Spinal cord (tissue), 10 donors: ENCODE measurements around the gene PLXDC1. TPM values are rescaled to one million over a fixed set of nuclear protein-coding genes. Genes with fewer than 3 reads are reported as not detected.
"Not testable (repeated sequence)": the region's sequence is repeated elsewhere in the genome, so short reads cannot be mapped to it uniquely, and the experiment has no call there.

Experiments
- DNase-seq, 6 donors: peaks; one replicate each; pipeline versions ENCODE4 v3.0.0 to v3.0.0-alpha.2; 2013 to 2015; ENCODE audit warnings: low spot score in 6 of 6, low read depth in 4 of 6
- H3K27ac ChIP-seq: one replicate; pipeline ENCODE4 v1.5.1; 2013; ENCODE audit warnings: low read depth, low read length, control low read depth
- H3K27me3 ChIP-seq: one replicate; pipeline ENCODE4 v1.6.1; 2013; ENCODE audit warnings: low read length; ENCODE audit not compliant: control insufficient read depth, insufficient read depth
- H3K36me3 ChIP-seq: one replicate; pipeline ENCODE4 v1.6.1; 2013; ENCODE audit warnings: low read length; ENCODE audit not compliant: control insufficient read depth, insufficient read depth
- H3K4me1 ChIP-seq: one replicate; pipeline ENCODE4 v1.6.1; 2013; ENCODE audit warnings: low read length; ENCODE audit not compliant: control insufficient read depth, insufficient read depth
- H3K4me3 ChIP-seq: one replicate; pipeline ENCODE4 v1.5.1; 2013; ENCODE audit warnings: low read depth, low read length, control low read depth
- H3K9me3 ChIP-seq: one replicate; pipeline ENCODE4 v1.6.1; 2013; ENCODE audit warnings: low read length; ENCODE audit not compliant: control insufficient read depth, insufficient read depth
- WGBS: methylation state at CpG from one replicate; pipeline ENCODE4 v1.1.5; 2013; ENCODE audit warnings: missing lambda C conversion rate; ENCODE audit not compliant: insufficient coverage; 5-methylcytosine and 5-hydroxymethylcytosine counted together
- polyA plus RNA-seq, 2 donors: library from polyadenylated mRNA; unstranded; fragments of 120-200 nt; gene quantifications; one replicate each; pipeline ENCODE4 v1.2.1, GENCODE V29; 2013; ENCODE audit not compliant: insufficient read length in 2 of 2
- total RNA-seq, 2 donors: library from RNA; depleted of rRNA in 1 of 2; stranded (reverse); fragments of 120-200 nt in 1 of 2; fragments of >200 nt in 1 of 2; gene quantifications; one replicate each; pipeline versions ENCODE4 v1.2.3 to v1.2.4, GENCODE V29; 2013 to 2014
- donor health status: healthy.

Gene PLXDC1
- total and polyA plus RNA-seq, 4 donors = 10.1 to 47.1 (median 25.6) TPM

DNA sequence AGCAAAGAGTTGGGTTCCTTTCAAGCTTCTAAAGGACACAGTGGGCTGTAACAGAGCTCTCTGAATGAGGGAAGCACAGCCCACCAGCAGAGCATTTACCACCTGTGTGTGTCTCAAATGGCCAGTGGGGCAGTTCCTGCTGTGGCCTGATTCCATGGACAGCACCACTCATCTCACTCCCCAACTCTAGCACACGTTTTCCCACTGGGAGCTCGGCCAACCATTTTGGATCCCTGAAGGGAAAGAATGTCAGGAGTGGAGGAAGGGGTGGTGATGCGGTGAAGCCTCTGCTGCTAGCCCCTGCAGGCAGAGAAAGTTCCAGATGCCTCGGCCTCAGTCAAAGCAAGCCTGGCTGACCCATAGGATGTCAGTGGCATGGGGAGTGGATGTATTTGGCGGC is 86.6 kb downstream of the PLXDC1 start:
- no peak overlapping the region for H3K27ac ChIP-seq
- H3K27me3 ChIP-seq = no peaks in the 10 kb centered on the region
- peak in 1 of 6 donors; percentile 44 for DNase-seq
- no peak overlapping the region for H3K4me3 ChIP-seq
- WGBS = 73% methylated on average over 2 of the region's 5 CpGs
- peaks cover 6% of the 10 kb centered on the region for H3K36me3 ChIP-seq
- H3K4me1 ChIP-seq = no peaks in the 10 kb centered on the region
- H3K9me3 ChIP-seq = no peaks in the 10 kb centered on the region

DNA sequence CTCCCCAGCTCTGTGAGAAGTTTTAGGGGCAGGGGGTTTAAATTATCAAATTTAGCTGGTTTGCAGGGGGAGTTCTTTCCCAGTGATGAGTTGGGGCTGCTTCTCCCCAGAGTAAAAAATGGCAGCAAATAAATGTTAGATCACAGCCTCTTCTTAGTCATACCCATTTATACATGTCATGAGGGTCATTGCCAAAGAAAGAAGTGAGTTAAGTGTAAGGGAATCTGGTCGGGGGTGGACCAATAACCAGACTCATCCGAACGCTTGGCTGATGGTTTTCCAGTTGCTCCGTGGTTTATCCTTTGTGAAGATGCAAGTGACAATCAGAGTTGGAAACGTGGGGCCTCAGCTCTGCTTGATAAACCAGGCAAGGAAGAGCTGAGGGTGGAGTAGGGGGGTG is 87.1 kb downstream of the PLXDC1 start:
- no peaks in the 10 kb centered on the region for H3K4me1 ChIP-seq
- H3K36me3 ChIP-seq = peaks cover 2% of the 10 kb centered on the region
- no peak overlapping the region for H3K27ac ChIP-seq
- no peak overlapping the region for H3K4me3 ChIP-seq
- no peaks in the 10 kb centered on the region for H3K27me3 ChIP-seq
- no peak for DNase-seq
- H3K9me3 ChIP-seq = no peaks in the 10 kb centered on the region
- WGBS = 69% methylated on average over 5 of the region's 5 CpGs

DNA sequence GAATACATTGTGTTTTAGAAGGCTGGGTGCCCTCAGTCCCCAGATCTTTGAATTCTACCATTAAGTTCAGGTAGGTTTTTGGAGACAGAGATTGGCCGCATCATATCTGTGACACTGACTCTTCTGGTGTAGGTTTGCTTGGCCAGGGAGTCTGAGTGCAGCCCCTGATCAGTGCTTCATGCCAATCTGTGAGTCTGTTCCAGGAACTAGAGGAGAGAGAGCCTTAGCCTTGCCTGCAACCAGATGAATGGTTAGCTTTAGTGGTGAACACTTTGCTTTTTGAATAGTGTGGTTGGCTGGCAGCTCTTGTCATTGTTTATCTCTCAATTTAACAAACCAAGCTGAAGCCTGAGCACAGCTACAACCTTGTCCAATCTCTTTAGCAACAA is 87.8 kb downstream of the PLXDC1 start:
- peak in 3 of 6 donors; percentile 15 to 35 (median 19) for DNase-seq
- 60% methylated on average over 1 of the region's 1 CpG for WGBS

DNA sequence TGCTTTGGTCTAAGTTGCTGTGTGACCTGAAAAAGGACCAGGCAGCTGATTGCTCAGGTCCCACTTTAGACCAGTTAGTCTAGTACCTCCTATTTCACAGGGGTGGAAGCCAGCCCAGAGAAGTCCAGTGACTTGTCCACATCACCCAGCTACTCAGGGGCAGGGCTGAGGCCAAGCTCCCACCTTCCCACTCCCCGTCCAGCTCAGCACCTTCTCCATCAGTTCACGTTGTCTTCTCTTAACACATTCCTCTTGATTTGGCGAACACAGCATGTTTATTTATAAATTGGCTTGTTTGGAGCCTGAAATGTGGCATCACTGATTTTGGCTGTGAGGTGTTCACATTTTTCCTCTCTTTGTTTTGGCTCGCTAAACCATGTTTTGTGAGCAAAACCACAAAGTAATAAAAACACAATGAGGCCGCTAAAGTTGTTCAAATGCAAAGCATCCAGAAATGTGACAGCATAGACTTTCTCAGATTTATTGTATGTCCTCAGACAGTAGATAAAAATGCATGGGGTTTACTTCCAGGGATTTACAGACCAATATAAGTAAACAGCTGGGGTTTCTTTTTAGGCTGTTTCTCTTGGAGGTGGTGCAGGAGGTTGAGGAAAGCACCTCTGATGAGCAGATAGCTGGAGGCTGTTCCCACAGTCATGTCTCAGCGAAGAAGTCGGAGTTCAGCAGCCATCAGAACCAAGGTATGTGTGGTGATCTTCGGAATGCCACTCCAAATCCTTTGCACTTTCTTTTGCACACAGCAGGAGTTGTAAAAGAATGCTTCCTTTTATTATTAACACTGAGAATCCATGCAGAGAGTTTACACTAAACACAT is 88.4 kb downstream of the PLXDC1 start:
- peak in 2 of 6 donors; percentile 3 to 11 for DNase-seq
- H3K9me3 ChIP-seq = no peaks in the 10 kb centered on the region
- H3K27ac ChIP-seq = no peak overlapping the region
- H3K36me3 ChIP-seq = peaks cover 2% of the 10 kb centered on the region
- H3K4me3 ChIP-seq = no peak overlapping the region
- no CpG with 5 or more reads among the region's 8 CpGs for WGBS
- no peaks in the 10 kb centered on the region for H3K4me1 ChIP-seq
- no peaks in the 10 kb centered on the region for H3K27me3 ChIP-seq

More for the DNA sequence above, 87.8 kb downstream of the PLXDC1 start:
- no peaks in the 10 kb centered on the region for H3K27me3 ChIP-seq
- H3K36me3 ChIP-seq = peaks cover 2% of the 10 kb centered on the region
- H3K9me3 ChIP-seq = no peaks in the 10 kb centered on the region
- H3K4me3 ChIP-seq = no peak overlapping the region
- H3K27ac ChIP-seq = no peak overlapping the region
- no peaks in the 10 kb centered on the region for H3K4me1 ChIP-seq

DNA sequence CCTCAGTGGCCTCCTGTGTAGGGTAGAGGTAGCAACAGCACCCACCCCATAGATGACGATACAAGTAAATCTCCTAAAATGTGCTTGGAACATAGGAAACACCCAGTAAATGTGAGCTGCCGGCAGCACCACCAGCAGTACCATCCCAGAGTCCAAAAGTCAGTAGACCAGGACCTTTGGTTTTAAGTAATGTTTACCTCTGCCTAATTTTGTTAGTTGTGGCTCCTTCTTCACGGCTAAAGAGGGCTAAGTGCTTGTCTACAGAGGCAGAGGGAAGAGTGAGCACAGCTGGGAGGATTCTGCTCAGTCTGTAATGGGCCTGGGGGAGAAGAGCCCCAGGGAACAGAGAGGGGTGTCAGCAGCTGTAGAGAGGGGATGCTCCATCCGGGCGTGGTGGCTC is 92.9 kb downstream of the PLXDC1 start:
- no peak overlapping the region for H3K4me3 ChIP-seq
- no peaks in the 10 kb centered on the region for H3K27me3 ChIP-seq
- WGBS = 100% methylated on average over 2 of the region's 5 CpGs

DNA sequence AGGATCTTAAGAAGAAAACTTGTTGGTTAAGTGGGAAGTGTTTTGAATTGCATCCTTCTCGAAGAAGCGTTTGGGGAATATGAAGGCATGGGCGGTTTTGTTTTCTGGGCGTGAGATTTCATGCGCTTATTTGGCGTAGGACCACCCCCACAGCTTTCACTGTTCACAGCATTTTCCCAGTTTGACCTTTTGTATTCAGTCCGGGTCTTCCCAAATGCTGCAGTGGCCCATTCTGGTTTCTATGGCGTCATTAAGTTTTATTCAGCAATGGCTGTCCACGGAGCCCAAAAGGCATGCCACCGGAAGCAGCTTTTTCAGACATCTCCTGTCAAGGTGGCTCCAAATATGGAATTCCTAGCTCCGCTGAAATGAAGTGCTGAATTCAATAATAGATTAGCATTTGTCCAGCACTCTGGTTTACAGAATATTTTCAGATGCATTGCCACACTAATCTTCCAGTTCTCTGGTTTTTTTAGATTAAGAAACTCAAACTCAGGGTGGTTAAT is 93.7 kb downstream of the PLXDC1 start:
- H3K36me3 ChIP-seq = no peaks in the 10 kb centered on the region
- no peaks in the 10 kb centered on the region for H3K27me3 ChIP-seq
- H3K4me3 ChIP-seq = peak overlapping the region; percentile 78
- 15% methylated on average over 5 of the region's 11 CpGs for WGBS
- peak in 2 of 6 donors; percentile 14 to 67 for DNase-seq
- no peak overlapping the region for H3K27ac ChIP-seq
- peaks cover 10% of the 10 kb centered on the region for H3K4me1 ChIP-seq
- H3K9me3 ChIP-seq = no peaks in the 10 kb centered on the region

More for the DNA sequence above, 92.9 kb downstream of the PLXDC1 start:
- no peak for DNase-seq
- Histone ChIP-seq H3K4me1 (peaks cover 10% of the 10 kb centered on the region), H3K9me3 (no peaks in the 10 kb centered on the region), H3K36me3 (no peaks in the 10 kb centered on the region), H3K27ac (no peak overlapping the region)

DNA sequence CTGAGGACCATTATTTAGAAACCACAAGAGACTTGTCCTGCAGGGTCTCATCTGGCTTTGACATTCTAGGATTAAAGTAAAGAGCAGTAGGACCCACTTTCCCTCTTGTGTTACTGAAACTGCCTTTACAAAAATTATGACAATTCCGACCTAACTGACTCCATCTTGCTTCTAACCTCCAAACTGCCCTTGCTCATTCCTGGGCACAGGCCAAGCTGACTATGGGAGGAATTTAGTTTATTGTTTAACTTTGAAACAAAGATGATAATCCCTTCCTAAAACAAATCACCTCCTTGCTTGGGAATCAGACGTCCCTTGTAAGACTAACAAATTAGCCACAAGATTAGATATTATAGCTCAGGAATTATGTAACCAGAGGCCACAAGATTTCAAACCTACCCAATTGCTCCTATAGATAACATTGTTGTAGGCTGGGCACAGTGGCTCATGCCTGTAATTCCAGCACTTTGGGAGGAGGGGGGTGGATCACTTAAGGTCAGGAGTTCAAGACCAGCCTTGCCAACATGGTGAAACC is 97.3 kb downstream of the PLXDC1 start:
- Histone ChIP-seq H3K9me3 (no peaks in the 10 kb centered on the region), H3K4me3 (no peak overlapping the region), H3K27me3 (no peaks in the 10 kb centered on the region), H3K4me1 (peaks cover 10% of the 10 kb centered on the region), H3K36me3 (no peaks in the 10 kb centered on the region), H3K27ac (no peak overlapping the region)
- DNase-seq = no peak
- no CpG with 5 or more reads among the region's 2 CpGs for WGBS

DNA sequence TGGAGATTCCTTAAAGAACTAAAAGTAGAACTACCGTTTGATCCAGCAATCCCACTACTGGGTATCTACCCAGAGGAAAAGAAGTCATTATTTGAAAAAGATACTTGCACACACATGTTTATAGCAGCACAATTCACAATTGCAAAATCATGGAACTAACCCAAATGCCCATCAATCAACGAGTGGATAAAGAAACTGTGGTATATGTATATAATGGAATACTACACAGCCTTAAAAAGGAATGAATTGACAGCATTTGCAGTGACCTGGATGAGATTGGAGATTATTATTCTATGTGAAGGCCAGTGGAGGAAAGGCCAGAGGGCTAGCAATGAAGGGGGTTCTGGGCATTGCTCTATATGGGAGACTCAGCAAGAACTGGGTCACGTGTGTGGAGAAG is 99.0 kb downstream of the PLXDC1 start:
- not testable (repeated sequence) for H3K27me3 ChIP-seq, H3K4me3 ChIP-seq, H3K9me3 ChIP-seq, H3K36me3 ChIP-seq, H3K27ac ChIP-seq, H3K4me1 ChIP-seq, DNase-seq
- WGBS = 75% methylated on average over 1 of the region's 3 CpGs

DNA sequence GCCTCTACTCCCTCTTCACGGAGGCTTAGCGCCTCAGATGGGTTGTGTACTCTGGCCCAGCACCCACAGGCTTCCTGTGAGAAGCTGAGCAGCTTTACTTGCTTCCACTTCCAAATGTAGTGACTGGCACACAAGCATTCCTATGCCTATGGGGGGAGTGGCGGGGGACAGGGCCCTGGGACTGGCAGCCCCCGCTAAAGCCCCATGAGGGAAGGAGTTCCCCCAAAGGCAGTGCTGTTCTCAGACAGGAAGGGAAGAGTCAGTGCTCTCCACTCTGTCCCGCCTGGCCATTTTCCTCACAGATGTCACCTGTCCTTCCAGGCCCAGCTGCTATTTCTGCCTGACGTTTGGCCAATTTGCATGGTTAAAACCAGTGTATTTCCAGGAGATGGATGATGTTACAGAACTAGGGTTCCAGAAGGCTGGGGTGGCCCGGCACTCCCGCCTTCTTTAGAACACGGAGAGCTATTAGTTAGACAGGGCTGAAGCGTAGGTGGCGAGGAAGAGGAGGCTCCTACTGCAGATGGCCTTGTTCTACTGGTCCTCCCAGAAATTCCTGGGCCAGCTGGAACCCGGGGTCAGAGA is 100.3 kb downstream of the PLXDC1 start:
- H3K27me3 ChIP-seq = no peaks in the 10 kb centered on the region
- H3K4me3 ChIP-seq = no peak overlapping the region
- no peaks in the 10 kb centered on the region for H3K36me3 ChIP-seq
- DNase-seq = no peak
- no peaks in the 10 kb centered on the region for H3K4me1 ChIP-seq
- WGBS = 90% methylated on average over 9 of the region's 12 CpGs
- peaks cover 7% of the 10 kb centered on the region for H3K9me3 ChIP-seq
- no peak overlapping the region for H3K27ac ChIP-seq
